GM18511 (cell line): ENCODE measurements around the gene OR51M1.
"Not testable (repeated sequence)": the region's sequence is repeated elsewhere in the genome, so short reads cannot be mapped to it uniquely, and the experiment has no call there.

Source experiments
- ATAC-seq: cut with Tn5 transposase; IDR thresholded peaks from one replicate; pipeline ENCODE4 v1.9.1; 2021; ENCODE audit warnings: mild to moderate bottlenecking, moderate library complexity; ENCODE audit not compliant: unreplicated experiment

The OR51M1 gene, protein sequence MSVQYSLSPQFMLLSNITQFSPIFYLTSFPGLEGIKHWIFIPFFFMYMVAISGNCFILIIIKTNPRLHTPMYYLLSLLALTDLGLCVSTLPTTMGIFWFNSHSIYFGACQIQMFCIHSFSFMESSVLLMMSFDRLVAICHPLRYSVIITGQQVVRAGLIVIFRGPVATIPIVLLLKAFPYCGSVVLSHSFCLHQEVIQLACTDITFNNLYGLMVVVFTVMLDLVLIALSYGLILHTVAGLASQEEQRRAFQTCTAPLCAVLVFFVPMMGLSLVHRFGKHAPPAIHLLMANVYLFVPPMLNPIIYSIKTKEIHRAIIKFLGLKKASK

DNA sequence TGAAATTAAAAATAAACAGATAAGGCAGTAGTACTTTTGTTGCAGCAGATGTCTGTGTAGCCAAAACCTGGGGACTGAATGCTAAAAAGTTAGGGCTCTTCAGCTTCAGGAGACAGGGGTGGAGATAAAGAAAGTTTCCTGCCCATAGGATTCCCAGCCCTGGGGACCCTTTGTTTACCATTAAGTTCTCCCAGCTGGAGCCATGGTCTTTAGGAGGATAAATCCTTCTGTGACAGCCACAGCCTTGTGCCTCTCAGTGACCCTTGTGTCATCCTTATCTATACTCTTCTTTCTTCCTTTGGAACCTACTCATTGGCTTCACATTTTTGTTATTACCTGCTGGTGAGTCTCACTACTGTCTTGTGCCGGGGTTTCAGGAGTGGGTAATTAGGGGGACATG is at the start of gene OR51M1:
Gene OR51M1, plus strand, starts transcription at position 237 of the 400 bp plus-strand sequence. CDS start 5,587 bp downstream, outside the sequence.
- ATAC-seq: no peak

DNA sequence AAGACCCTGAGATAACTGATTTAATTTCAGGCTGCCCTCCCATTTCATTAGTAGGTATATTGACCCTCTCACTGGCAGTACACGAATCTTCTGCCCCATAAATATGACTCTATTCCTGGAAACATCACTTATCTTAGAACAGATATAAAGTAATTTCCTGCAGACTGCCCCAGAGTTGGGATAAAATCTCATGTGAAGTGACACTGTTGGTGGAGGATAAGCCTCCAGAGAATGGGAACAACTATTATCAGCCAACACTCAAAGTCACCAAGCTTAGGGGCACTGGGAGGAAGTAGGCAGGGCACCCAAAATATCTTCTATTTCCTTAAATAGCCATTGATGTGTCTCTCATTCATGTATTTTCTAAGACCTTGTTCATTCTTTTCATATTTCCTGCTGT is 48.4 kb upstream of the OR51M1 start:
- no peak for ATAC-seq

DNA sequence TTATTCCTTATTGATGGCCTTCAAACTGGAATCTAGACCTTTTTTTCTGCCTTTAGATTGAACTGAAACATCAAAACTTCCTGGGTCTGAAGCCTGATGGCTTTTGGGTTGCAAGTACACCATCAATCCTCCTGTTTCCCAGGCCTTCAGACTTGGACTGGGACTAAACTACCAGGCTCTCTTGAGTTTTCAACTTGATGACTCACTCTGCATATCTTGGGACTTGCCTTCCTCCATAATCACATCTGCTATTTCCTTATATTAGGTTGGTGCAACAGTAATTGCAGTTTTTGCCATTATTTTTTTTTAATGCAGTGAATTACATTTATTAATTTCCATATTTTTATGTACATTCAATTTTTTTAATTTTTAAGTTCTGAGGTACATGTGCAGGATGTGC is 47.3 kb upstream of the OR51M1 start:
- no peak for ATAC-seq

DNA sequence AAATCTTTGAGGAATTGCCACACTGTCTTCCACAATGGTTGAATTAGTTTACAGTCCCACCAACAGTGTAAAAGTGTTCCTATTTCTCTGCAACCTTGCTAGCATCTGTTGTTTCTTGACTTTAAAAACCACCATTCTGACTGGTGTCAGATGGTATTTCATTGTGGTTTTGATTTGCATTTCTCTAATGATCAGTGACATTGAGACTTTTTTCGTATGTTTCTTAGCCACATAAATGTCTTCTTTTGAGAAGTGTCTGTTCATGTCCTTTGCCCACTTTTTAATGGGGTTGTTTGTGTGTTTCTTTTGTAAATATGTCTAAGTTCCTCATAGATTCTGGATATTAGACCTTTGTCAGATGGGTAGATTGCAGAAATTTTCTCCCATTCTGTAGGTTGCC is 46.4 kb upstream of the OR51M1 start:
- ATAC-seq: not testable (repeated sequence)

DNA sequence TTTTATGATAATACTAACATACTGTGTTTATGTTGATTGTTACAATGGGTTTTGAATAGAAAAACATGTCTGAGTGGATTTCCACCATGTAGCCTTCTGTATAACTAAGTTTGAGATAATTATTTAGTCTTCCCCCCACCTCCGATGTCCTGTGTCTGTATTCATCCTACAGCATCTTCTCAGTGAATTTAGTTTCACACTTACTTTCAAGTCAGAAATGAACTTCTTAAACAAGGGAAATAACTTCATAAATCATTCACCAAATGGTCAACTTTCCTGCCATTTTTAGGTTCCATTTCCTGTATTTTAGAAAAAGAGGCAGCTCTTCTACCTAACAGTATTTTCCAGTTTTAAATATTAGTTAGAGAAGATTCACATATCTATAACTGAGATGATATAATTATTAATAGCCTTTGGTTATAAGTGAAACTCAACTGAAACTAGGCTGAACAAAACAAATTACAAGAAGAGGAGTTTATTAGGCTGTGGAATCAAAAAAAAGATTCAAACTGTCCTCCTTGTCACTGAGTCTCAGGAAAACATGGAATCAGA is 43.8 kb upstream of the OR51M1 start:
- peak; percentile 82 for ATAC-seq

DNA sequence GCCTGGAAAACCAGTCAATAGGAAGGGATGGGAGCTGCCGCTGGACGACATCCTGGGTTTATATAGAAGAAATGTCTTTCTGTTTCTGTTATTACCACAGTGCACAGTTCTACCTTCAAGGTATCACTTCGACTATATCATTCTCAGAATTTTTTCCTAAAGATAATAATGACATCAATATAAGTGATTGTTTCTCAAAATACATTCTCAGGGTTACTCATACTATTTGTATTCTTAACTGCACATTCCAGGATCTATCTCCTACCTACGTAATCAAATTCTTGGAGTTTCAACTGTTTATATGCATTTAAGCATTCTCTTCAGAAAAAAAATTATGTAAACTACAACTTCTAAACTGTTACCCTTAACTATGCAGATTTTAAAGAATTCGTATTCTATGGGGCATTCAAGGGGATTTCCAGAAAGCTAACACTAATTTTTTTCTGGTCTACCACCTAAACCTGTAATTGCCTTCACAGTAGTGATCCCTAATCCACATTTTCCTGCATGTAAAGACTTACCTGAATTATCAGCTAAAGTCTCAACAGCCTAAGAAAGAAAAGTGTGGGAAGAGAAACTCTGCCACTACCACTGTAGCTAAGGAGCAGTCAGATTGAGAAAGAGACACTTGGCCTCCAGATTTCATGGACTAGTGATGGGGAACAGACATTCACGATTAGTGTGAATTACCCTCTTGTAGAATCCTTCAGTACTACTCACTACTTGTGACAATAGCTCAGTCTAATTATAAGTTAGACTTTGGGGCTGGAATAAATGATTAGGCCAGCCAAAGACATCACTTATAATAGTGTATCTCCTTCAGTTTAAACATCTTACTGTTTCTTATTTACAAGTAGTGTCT is 39.9 kb upstream of the OR51M1 start, which contains the start of gene OR51B5:
Gene OR51B5, minus strand, starts transcription at position 51 of the 862 bp plus-strand sequence. Its CDS starts 0 bp downstream, at position 51.
- ATAC-seq: no peak

DNA sequence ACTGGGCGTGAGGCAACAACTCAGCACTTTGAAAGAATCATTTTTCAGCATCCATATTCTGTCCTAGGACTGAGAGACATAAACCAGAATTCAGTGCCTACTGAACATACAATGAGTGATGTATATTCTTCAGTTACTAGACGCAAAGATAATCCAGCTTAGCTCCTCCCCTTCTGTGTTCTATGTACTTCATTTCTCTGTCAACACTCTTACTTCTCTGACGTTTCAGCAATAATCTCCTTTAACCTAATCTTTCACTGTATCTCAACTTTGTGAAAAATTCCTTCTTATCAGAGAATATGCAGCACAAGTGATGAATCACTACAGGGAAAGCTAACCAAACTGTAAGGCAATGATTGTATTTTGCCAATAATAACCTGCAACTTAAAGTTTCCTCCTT is 37.8 kb upstream of the OR51M1 start:
- ATAC-seq: no peak

DNA sequence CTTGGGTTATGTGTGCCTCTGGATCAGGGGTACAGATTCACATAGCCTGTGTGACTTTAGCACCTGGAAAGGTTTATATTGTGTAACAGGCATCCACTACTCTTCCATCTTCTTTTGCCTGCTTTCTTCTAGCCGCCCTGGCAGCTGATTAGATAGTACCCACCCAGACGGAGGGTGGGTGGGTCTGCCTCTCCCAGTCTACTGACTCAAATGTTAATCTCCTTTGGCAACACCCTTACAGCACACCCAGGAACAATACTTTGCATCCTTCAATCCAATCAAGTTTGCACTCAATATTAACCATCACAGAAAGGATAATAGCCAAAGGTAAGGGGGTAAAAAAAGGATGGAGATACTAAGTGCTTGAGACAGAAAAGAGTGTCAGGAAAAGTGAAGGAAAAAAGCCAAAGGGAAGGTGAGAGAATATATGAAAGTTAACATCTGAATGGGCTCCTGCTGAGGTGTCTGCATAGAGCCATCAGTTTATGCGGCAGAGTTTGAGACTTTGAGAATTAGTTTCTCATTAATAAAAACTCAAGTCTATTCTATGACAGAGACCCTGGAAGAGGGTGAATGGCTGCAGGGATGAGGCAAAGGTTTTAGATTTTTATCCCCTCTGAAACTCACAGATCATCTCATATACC is 34.9 kb upstream of the OR51M1 start:
- no peak for ATAC-seq

DNA sequence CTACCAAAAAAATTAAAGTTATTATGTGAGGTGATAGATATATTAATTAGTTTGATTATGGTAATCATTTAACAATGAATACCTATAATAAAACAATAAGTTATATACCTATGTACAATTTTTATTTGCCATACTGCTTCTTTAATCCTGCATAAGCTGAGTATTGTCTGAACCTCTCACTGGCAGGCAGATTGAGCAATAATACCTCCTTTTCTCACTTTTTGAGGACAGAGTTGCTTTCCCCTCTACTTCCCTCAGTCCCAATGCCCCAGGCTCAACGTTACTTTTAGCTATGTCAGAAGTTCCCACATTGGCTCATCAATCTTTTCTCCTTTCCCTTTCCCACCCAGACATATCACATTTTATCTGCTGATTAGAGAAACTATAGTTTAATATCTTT is 34.1 kb upstream of the OR51M1 start:
- ATAC-seq: no peak

DNA sequence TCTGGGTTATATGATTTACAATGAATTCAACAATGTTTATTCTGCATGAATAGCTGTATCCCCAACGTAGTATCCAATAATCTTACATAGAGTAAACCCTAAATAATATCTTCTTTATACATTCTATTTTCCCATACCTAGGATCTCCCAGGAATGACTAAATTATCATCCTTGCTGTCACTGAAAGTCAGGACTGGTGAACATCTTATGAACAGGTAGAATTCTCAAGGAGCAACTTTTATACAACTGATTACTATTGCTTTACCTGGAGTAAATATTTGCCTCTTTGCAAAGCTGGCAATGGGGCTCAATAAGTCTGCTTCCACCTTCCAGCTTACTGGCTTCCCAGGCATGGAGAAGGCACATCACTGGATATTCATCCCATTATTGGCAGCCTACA is 32.4 kb upstream of the OR51M1 start, which contains the start of gene OR51B6:
Gene OR51B6, plus strand, starts transcription at position 301 of the 400 bp plus-strand sequence. Its CDS starts 0 bp downstream, at position 301.
- no peak for ATAC-seq

DNA sequence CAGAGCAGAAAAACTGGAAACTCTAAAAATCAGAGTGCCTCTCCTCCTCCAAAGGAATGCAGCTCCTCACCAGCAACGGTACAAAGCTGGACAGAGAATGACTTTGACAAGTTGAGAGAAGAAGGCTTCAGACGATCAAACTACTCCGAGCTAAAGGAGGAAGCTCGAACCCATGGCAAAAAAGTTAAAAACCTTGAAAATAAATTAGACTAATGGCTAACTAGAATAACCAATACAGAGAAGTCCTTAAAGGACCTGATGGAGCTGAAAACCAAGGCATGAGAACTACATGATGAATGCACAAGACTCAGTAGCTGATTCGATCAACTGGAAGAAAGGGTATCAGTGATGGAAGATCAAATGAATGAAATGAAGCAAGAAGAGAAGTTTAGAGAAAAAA is 27.6 kb upstream of the OR51M1 start:
- not testable (repeated sequence) for ATAC-seq

DNA sequence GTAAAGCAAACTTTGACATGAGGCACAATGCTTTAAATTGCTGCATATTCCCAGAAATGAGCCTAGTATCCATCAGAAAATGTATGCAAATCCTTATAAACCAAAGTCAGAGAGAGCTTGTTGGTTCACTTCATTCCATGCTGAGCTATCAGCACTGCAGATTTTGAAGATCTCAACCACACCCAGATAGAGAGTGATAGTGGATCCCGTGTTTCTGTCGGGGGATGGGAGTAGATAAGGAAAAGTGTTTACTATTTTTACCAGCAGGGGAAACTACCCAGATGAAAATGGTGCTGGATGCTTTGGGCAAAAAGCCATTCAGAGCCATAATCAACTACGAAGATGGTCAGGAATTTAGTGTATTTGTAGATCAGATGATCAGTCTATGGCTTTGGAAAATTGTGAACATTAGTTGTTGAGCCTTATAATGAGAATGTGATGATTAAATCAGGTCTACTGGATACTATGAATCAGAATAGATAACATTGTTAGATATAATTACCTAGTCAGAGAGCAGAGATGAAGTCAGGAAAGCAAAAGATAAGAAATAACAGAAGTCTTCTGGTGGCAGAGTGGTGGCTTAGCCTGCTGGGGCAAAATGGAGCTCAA is 21.5 kb upstream of the OR51M1 start:
- ATAC-seq: no peak

DNA sequence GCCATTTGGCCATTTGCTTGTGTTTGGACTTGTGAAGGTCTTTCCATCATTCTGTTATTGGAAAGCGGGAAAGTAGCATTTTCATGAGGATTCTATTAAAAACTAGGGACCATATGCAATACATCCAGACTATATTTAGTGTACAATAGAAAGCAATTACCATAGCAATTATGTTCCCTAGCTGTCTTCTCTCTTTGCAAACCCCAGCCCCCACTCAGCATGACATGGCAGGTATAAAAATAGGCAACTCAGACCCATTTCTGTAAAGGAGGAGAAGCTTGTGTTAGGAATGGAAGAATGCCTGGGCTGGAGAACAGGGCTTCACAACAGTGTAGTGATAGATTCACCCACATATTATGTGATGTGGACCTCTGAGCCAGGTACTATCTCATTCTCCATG is 19.9 kb upstream of the OR51M1 start:
- no peak for ATAC-seq

DNA sequence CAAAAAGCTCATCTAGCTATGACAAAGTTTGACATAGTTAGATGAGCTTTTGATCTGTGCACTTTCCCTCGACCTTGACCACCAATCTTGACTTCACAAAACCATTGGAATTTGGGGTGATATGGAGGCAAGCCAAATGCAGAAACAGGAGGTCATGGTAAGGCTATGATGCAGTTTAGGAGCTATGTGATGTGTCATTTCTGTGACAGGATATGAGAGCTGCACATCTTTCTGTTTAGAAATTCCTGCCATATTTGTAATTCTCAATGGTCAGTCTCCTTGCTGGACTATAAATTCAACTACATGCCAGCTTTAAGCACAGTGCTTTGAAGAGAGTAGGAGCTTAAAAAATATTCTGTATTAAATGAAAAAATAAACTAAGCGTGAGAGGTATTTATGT is 19.4 kb upstream of the OR51M1 start:
- no peak for ATAC-seq

DNA sequence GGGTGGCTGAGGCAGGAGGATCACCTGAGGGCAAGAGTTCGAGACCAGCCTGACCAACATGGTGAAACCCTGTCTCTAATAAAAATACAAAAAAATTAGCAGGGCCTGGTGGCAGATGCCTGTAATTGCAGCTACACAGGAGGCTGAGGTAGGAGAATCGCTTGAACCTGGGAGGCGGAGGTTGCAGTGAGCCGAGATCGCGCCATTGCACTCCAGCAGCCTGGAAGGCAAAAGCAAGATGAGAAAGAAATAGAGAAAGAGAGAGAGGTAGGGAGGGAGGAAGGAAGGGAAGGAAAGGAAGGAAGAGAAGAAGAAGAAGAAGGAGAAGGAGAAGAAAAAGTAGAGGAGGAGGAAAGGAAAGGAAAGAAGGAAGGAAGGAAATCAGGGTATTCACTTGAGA is 17.2 kb upstream of the OR51M1 start:
- ATAC-seq: not testable (repeated sequence)

DNA sequence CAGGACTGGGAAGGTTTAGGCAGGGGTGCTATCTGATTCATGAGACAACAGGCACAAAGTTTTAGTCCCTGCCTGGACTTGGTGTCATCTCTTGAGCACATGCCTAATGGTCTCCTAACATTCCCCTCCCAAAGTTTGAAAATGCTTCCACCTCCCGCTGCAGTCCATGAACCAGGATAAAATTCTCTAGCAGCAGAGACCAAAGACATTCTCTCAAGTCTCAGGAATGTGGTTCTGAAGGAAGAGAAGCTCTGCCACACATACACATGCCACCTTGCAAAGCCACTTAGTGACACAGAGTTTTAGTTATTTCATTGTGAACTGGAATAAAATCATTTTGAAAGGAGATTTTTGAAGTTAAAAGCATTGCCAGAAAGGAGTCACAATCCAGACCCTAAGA is 16.8 kb upstream of the OR51M1 start:
- ATAC-seq: no peak

DNA sequence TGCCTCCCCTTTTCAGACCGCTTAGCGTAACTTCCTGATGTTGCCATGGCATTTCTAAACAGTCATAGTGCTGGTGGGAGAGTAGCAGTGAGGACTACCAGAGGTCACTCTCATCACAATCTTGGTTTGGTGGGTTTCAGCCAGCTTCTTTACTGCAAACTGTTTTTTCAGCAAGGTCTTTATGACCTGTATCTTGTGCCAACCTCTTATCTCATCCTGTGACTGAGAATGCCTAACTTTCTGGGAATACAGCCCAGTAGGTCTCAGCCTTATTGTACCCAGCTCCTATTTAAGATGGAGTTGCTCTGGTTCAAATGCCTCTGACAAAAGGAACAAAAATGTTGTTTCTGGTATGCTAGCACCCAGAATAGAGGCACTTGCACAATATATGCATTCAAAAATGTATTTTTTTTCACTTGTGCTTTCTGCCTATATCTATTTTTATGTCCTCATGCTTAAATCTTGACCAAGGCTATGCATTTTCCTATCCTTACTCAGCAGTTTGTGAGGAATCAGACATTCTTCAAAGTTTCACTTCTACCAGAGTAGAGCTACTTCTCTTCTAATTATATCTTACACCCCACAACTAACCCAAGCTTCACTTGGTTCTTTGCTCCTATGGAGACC is 16.1 kb upstream of the OR51M1 start:
- peak; percentile 48 for ATAC-seq

DNA sequence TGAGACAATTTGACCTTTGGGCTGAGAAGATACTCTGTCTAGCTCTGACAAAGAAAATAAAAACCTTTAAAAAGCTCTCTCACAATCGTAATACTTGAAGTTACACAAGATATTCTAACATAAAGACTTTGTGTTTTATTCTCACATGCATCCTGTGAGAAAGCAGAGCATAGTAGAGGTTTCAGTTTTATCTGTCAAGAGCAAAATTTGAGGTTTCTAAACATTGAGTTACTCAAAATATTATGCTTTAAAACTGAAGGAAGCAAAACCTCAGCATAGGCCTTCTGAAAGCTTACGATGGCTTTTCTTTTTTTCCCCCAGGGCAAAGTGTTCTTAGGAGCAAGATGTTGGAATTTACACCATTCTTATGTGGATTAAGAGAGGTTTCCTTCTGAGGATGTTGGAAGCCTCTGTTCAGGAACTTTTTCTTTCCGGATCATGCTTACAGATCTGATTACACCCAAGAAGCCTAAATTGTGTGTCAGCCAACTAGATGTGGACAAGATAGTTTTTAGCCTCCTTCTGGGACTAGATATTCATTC is 15.0 kb upstream of the OR51M1 start:
- peak; percentile 61 for ATAC-seq

DNA sequence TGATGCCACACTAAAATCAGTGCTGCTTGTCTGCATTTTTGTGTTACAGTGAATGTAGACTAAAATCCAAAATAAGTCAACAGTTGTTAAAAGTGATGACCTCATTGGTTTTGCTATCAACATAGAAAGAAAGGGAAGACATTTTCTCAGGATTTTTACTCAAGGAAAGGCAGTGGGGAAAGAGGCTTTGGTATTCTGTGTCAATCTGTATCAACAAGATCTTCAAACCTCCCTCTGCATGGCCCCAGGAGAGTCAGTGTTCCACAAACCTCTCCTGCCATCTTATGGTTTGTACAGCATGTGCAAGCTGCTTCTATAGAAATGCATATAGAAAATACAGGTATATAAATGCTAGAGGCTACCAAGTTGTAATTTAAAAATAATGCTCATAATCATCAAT is 13.8 kb upstream of the OR51M1 start:
- peak; percentile 57 for ATAC-seq
